Cardiac muscle cell (in vitro differentiated cells and primary cell): Measurements from ENCODE around the gene DYNLT4. TPM values are rescaled to one million over a fixed set of nuclear protein-coding genes. Genes with fewer than 3 reads are reported as not detected.

Experiments
- DNase-seq, 2 donors: peaks; one replicate each; pipeline versions ENCODE4 v3.0.0 to v3.0.0-alpha.2; 2010 to 2017; ENCODE audit warnings: low read depth in 1 of 2, low spot score in 1 of 2
- H3K27ac ChIP-seq: fragments of 200-600 bp; sonication (generic); 2 replicates; pipeline ENCODE4 v1.5.1; 2016
- H3K27me3 ChIP-seq: fragments of 200-600 bp; sonication (generic); 2 replicates; pipeline ENCODE4 v1.6.0; 2016; ENCODE audit warnings: control low read depth
- H3K36me3 ChIP-seq: fragments of 200-600 bp; sonication (generic); 2 replicates; pipeline ENCODE4 v1.5.1; 2016; ENCODE audit warnings: control low read depth
- H3K4me1 ChIP-seq: fragments of 200-600 bp; sonication (generic); 2 replicates; pipeline ENCODE4 v1.8.1; 2017; ENCODE audit warnings: low read depth, mild to moderate bottlenecking, mixed run types
- H3K4me3 ChIP-seq: fragments of 200-600 bp; sonication (generic); 2 replicates; pipeline ENCODE4 v1.5.1; 2016; ENCODE audit warnings: mild to moderate bottlenecking
- H3K9me3 ChIP-seq: fragments of 200-600 bp; sonication (generic); 2 replicates; pipeline ENCODE4 v1.5.1; 2017; ENCODE audit warnings: low read depth, mild to moderate bottlenecking, control low read depth
- polyA plus RNA-seq: library from polyadenylated mRNA; unstranded; fragments of >200 nt; fragmentation: Nextera tagmentation; extraction: Ambion mirVana; gene quantifications from 2 replicates; pipeline ENCODE4 v1.2.1, GENCODE V29; 2016
- total RNA-seq: library from RNA; depleted of rRNA; stranded (reverse); fragments of >200 nt; gene quantifications from 2 replicates; pipeline ENCODE4 v1.2.3, GENCODE V29; 2016
- TF ChIP-seq, protein P1 (sequence below): IDR thresholded peaks from 2 replicates; pipeline ENCODE4 v1.5.1; 2012; ENCODE audit warnings: low read depth, mild to moderate bottlenecking, low read length

The DYNLT4 gene
- total and polyA plus RNA-seq, 2 experiments from 2014 or later = 0.43 TPM; not detected in 1

DNA sequence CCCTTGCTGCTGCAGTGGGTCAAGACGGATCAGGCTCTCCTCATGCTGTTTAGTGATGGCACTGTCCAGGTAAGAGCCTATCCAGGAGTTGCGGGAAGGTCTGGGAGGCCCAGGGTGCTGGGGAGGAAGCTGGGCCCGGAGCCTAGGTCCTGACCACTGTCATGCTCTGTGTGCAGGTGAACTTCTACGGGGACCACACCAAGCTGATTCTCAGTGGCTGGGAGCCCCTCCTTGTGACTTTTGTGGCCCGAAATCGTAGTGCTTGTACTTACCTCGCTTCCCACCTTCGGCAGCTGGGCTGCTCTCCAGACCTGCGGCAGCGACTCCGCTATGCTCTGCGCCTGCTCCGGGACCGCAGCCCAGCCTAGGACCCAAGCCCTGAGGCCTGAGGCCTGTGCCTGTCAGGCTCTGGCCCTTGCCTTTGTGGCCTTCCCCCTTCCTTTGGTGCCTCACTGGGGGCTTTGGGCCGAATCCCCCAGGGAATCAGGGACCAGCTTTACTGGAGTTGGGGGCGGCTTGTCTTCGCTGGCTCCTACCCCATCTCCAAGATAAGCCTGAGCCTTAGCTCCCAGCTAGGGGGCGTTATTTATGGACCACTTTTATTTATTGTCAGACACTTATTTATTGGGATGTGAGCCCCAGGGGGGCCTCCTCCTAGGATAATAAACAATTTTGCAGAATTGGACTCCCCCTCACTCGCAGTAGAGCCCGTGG is 1.7 kb downstream of the DYNLT4 start:
- DNase-seq = no peak
- H3K27ac ChIP-seq = no peak overlapping the region
- peaks cover 35% of the 10 kb centered on the region for H3K4me1 ChIP-seq
- H3K27me3 ChIP-seq = no peaks in the 10 kb centered on the region
- H3K9me3 ChIP-seq = no peaks in the 10 kb centered on the region
- no peak overlapping the region for H3K4me3 ChIP-seq
- TF ChIP-seq, protein P1, sequence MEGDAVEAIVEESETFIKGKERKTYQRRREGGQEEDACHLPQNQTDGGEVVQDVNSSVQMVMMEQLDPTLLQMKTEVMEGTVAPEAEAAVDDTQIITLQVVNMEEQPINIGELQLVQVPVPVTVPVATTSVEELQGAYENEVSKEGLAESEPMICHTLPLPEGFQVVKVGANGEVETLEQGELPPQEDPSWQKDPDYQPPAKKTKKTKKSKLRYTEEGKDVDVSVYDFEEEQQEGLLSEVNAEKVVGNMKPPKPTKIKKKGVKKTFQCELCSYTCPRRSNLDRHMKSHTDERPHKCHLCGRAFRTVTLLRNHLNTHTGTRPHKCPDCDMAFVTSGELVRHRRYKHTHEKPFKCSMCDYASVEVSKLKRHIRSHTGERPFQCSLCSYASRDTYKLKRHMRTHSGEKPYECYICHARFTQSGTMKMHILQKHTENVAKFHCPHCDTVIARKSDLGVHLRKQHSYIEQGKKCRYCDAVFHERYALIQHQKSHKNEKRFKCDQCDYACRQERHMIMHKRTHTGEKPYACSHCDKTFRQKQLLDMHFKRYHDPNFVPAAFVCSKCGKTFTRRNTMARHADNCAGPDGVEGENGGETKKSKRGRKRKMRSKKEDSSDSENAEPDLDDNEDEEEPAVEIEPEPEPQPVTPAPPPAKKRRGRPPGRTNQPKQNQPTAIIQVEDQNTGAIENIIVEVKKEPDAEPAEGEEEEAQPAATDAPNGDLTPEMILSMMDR = no peak
- peaks cover 6% of the 10 kb centered on the region for H3K36me3 ChIP-seq

DNA sequence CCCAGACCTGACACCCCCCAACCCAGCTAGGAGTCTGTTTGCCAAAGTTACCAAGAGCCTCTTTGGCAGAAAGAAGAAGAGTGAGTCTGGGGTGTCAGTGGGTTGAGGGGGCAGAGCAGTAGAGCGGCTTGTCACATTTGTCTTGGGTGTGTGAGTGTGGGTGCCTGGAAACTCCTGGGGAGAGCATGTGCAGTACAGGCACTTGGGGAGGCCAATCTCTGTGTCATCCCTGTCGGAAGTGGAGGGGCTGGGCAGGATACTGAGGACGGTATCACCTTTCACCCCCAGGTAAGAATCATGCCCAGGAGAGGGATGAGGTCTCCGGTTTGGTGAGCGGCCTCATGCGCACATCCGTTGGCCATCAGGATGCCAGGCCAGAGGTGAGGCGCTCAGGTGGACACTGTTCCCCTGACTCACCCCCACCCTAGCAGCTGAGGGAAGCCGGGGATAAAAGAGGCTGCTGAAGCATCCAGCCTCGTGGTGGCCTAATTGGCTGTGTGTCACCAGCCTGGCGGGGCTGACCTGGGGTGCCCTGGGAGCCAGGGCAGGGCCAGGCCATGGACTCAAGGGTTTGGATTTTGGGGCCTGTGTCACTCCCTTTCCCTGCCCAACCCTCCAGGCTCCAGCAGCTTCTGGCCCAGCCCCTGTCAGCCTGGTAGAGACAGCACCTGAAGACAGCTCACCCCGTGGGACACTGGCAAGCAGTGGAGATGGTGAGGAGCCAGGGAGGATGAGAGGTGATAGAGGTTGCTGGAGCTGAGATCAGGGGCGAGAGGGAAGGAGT is 3.6 kb downstream of the DYNLT4 start:
- no peaks in the 10 kb centered on the region for H3K27me3 ChIP-seq
- H3K36me3 ChIP-seq = peaks cover 6% of the 10 kb centered on the region
- peaks cover 27% of the 10 kb centered on the region for H3K4me1 ChIP-seq
- no peak for DNase-seq
- peak overlapping the region; percentile 53 for H3K27ac ChIP-seq
- H3K4me3 ChIP-seq = no peak overlapping the region
- H3K9me3 ChIP-seq = no peaks in the 10 kb centered on the region
- TF ChIP-seq, protein P1 = no peak

DNA sequence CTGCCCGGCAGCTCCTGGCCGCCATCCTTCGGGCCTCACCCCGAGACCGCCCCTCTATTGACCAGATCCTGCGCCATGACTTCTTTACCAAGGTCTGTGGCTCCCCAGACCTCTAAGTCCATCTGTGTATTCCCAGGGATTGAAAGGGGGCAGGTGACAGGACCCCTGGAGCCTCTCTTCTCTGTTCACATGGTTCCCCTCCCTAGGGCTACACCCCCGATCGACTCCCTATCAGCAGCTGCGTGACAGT is 4.2 kb downstream of the DYNLT4 start:
- H3K4me3 ChIP-seq = no peak overlapping the region
- H3K36me3 ChIP-seq = peaks cover 6% of the 10 kb centered on the region
- H3K27me3 ChIP-seq = no peaks in the 10 kb centered on the region
- TF ChIP-seq, protein P1 = no peak
- DNase-seq = no peak
- peak overlapping the region; percentile 53 for H3K27ac ChIP-seq
- H3K4me1 ChIP-seq = peaks cover 22% of the 10 kb centered on the region
- no peaks in the 10 kb centered on the region for H3K9me3 ChIP-seq

DNA sequence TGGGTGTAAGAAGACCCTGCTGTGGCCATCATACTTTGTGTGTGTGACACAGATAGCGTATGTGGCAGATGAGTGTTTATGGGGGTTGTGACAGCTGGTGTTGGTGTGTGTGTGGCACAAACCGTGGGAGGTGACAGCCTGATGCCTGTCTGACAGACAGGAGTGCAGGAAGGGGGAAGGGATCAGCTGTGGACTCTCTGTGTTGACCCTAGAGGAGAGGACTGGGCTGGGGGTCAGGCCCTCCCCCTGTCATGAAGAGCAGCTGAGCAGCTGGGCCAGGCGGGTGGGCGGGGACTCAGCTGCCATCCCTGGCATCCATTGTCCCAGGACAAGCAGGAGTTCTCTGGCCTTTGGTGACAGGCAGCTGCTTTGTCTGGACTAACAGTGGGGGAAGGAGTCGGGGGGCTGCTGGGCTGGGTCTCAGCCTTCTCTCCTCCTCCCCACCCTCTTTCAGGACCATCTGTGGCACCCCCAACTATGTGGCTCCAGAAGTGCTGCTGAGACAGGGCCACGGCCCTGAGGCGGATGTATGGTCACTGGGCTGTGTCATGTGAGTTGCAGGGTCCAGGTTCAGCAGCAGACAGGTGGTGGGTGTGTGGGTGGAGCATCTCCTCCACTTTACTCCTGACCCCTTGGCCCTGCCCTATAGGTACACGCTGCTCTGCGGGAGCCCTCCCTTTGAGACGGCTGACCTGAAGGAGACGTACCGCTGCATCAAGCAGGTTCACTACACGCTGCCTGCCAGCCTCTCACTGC is 4.7 kb downstream of the DYNLT4 start:
- no peaks in the 10 kb centered on the region for H3K27me3 ChIP-seq
- TF ChIP-seq, protein P1 = no peak
- H3K27ac ChIP-seq = peak overlapping the region; percentile 53
- no peaks in the 10 kb centered on the region for H3K9me3 ChIP-seq
- peaks cover 6% of the 10 kb centered on the region for H3K36me3 ChIP-seq
- peaks cover 17% of the 10 kb centered on the region for H3K4me1 ChIP-seq
- no peak for DNase-seq
- H3K4me3 ChIP-seq = no peak overlapping the region

DNA sequence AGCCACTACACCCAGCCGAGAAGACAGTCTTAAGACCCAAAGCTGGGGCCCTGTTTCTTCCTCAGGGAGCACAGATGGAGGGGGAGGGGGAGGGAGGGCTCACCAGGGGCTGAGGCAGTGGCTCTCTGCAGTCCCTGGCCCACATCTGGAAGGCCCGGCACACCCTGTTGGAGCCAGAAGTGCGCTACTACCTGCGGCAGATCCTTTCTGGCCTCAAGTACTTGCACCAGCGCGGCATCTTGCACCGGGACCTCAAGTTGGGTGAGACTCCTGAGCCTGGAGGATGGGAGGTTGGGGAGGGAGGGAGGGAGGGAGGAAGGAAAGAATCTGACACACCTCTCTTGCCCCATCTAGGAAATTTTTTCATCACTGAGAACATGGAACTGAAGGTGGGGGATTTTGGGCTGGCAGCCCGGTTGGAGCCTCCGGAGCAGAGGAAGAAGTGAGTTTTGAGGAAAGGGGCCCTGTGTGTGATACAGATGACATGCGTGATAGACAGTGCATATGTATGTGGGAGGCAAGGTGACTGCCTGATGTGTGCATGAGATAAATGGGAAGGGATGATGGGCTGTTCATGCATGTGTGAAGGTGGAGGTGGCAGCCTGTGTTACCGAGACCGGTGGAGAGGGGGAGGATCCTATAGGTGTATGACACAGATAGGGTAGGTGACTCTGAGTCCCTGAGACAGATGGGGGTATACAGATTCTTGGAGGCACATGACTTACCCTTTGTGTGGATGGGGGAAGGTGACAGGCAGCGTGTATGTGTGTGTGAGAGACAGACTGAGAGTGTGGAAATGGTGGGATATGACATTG is 5.5 kb downstream of the DYNLT4 start:
- TF ChIP-seq, protein P1 = no peak
- Histone ChIP-seq H3K27ac (peak overlapping the region; percentile 53), H3K4me1 (peaks cover 11% of the 10 kb centered on the region), H3K4me3 (no peak overlapping the region), H3K9me3 (no peaks in the 10 kb centered on the region), H3K36me3 (peaks cover 6% of the 10 kb centered on the region), H3K27me3 (no peaks in the 10 kb centered on the region)
- peak in 1 of 2 donors; percentile 42 for DNase-seq
